ENCODE results near the gene SCUBE1. TPM values are rescaled to one million over a fixed set of nuclear protein-coding genes. Genes with fewer than 3 reads are reported as not detected.

SCUBE1 gene
- total and polyA plus RNA-seq, 2 of the 8 experiments (the other 6 are each of a cell fraction or from before 2014, with no cell fraction given): 2.3 to 4.9 TPM

GRCh38 chr22:43181321-43182076, 161.7 kb downstream of the SCUBE1 start:
- Histone ChIP-seq H3K27me3 (replicated peaks in 1 of 4; ENCODE audit: control insufficient read depth in 3 of 4, extremely low read depth in 1 of 4, insufficient read depth in 3 of 4, low read length in 3 of 4) (no peaks in the 10 kb centered on the region), H2BK120ac (replicated peaks; ENCODE audit: low read depth, low read length) (no peak overlapping the region), H3K14ac (ENCODE audit: insufficient read length) (no peak overlapping the region), H3K27ac (ENCODE audit: low read depth, low read length) (no peak overlapping the region), H4K20me1 (replicated peaks in 1 of 2; ENCODE audit: control insufficient read depth in 1 of 2, insufficient read depth in 2 of 2, low read length in 2 of 2) (peaks cover 4 to 20% of the 10 kb centered on the region in 2 experiments), H2AFZ (ENCODE audit: low read length) (no peak overlapping the region), H3K23me2 (ENCODE audit: low read depth, low read length) (peaks cover 6% of the 10 kb centered on the region; the same call in 1 of the 2 replicates), H2BK20ac (ENCODE audit: low read length) (no peak overlapping the region), H2BK5ac (ENCODE audit: low read depth, low read length) (no peak overlapping the region), H4K5ac (ENCODE audit: insufficient read length, low read depth, low read length) (no peak overlapping the region), H4K91ac (replicated peaks; ENCODE audit: insufficient read length, low read length) (no peak overlapping the region), H3K9me3 (ENCODE audit: insufficient read depth in 2 of 2, low read depth in 1 of 2, low read length in 1 of 2) (no peaks in the 10 kb centered on the region), H3K79me1 (ENCODE audit: low read depth, low read length) (peaks cover 10% of the 10 kb centered on the region; the same call in 1 of the 2 replicates), H3K4me1 (replicated peaks in 1 of 4; ENCODE audit: control insufficient read depth in 3 of 4, insufficient read depth in 4 of 4, low read length in 3 of 4) (peaks cover 0 to 11% (median 5%) of the 10 kb centered on the region in 4 experiments; a peak in 5 of 7 replicates), H3K4ac (replicated peaks; ENCODE audit: insufficient read length, low read depth, low read length) (no peak overlapping the region), H3K36me3 (ENCODE audit: control insufficient read depth in 2 of 4, insufficient read depth in 4 of 4, low read length in 3 of 4) (peaks cover 19 to 37% (median 34%) of the 10 kb centered on the region in 4 experiments; a peak in 7 of 8 replicates), H3K79me2 (ENCODE audit: control insufficient read depth in 1 of 2, insufficient read depth in 2 of 2, low read length in 2 of 2) (peaks cover 0 to 32% of the 10 kb centered on the region in 2 experiments; a peak in 3 of 4 replicates), H4K8ac (ENCODE audit: extremely low read depth, insufficient read depth, low read length) (no peak overlapping the region; the same call in 1 of the 2 replicates), H3K56ac (replicated peaks; ENCODE audit: insufficient read length, low read depth, low read length) (no peak overlapping the region), H2BK12ac (ENCODE audit: low read depth, low read length) (no peak overlapping the region), H3K9ac (replicated peaks in 1 of 4; ENCODE audit: extremely low read depth in 1 of 4, low read depth in 3 of 4, low read length in 3 of 4) (no peak overlapping the region; a peak in 1 of 7 replicates), H3K23ac (ENCODE audit: insufficient read length) (no peak overlapping the region), H3K4me2 (ENCODE audit: insufficient read depth in 1 of 2, low read depth in 2 of 2, low read length in 2 of 2) (no peak overlapping the region), H3K18ac (ENCODE audit: extremely low read depth, low read length) (no peak overlapping the region), H2BK15ac (ENCODE audit: low read length) (no peak overlapping the region), H3K4me3 (ENCODE audit: extremely low read depth in 1 of 4, insufficient read depth in 2 of 4, low read depth in 3 of 4, low read length in 4 of 4) (no peak overlapping the region), H2AK5ac (ENCODE audit: low read depth, low read length) (no peak overlapping the region)
- ChIA-PET CTCF (ENCODE audit: partially characterized antibody) (interaction anchor here (1.7 to 12.4 kb wide), 2 partner anchors 19 to 47 kb away, joined by 3 to 104 read pairs; no protein-coding TSS in a partner anchor), POLR2A (ENCODE audit: partially characterized antibody) (interaction anchor here (1.4 to 5.0 kb wide), 6 partner anchors 9 to 31 kb away, joined by 3 to 29 read pairs (median 4); no protein-coding TSS in a partner anchor)
- DNase-seq (ENCODE audit: low read depth in 1 of 2, low spot score in 2 of 2): no peak
- 86% methylated on average over 11 of the region's 13 CpGs; no CpG with 5 or more reads in 1 of the 2 experiments for WGBS, 2 experiments (ENCODE audit: extremely low coverage in 1 of 2, insufficient coverage in 1 of 2, insufficient read length in 1 of 2, insufficient replicate concordance in 2 of 2, low coverage in 1 of 2, low lambda C conversion rate in 2 of 2, missing lambda C conversion rate in 1 of 2)
- FAIRE-seq: no peak
- TF ChIP-seq PHF8 (conservative IDR thresholded peaks at IDR 0.05; ENCODE audit: low read depth, low read length) (no peak), CBX5 (IDR thresholded peaks at IDR 0.05; ENCODE audit: low read depth, low read length) (no peak), EP300 (IDR thresholded peaks at IDR 0.05; ENCODE audit: borderline replicate concordance in 1 of 2, low read depth in 2 of 2, low read length in 2 of 2) (no peak), SAP30 (IDR thresholded peaks at IDR 0.05; ENCODE audit: insufficient read depth, insufficient replicate concordance, low read length) (no peak), CHD2 (IDR thresholded peaks at IDR 0.05; ENCODE audit: low read length) (no peak), CTBP2 (IDR thresholded peaks at IDR 0.05; ENCODE audit: borderline replicate concordance, insufficient read depth, insufficient read length, low read length) (no peak), USF2 (IDR thresholded peaks at IDR 0.05; ENCODE audit: low read length) (no peak), YY1 (IDR thresholded peaks at IDR 0.05; ENCODE audit: low read depth, low read length) (no peak), NANOG (IDR thresholded peaks at IDR 0.05; ENCODE audit: insufficient read depth, low read depth, low read length, poor library complexity, severe bottlenecking) (no peak), KDM1A (IDR thresholded peaks at IDR 0.05; ENCODE audit: borderline replicate concordance, low read length) (no peak)
